Cardiac muscle cell (in vitro differentiated cells and primary cell): Measurements from ENCODE around the gene TNFRSF19. TPM values are rescaled to one million over a fixed set of nuclear protein-coding genes. Genes with fewer than 3 reads are reported as not detected.

Experiments used
- DNase-seq, 2 donors: peaks; one replicate each; pipeline versions ENCODE4 v3.0.0 to v3.0.0-alpha.2; 2010 to 2017; ENCODE audit warnings: low read depth in 1 of 2, low spot score in 1 of 2
- H3K27ac ChIP-seq: fragments of 200-600 bp; sonication (generic); 2 replicates; pipeline ENCODE4 v1.5.1; 2016
- H3K27me3 ChIP-seq: fragments of 200-600 bp; sonication (generic); 2 replicates; pipeline ENCODE4 v1.6.0; 2016; ENCODE audit warnings: control low read depth
- H3K36me3 ChIP-seq: fragments of 200-600 bp; sonication (generic); 2 replicates; pipeline ENCODE4 v1.5.1; 2016; ENCODE audit warnings: control low read depth
- H3K4me1 ChIP-seq: fragments of 200-600 bp; sonication (generic); 2 replicates; pipeline ENCODE4 v1.8.1; 2017; ENCODE audit warnings: low read depth, mild to moderate bottlenecking, mixed run types
- H3K4me3 ChIP-seq: fragments of 200-600 bp; sonication (generic); 2 replicates; pipeline ENCODE4 v1.5.1; 2016; ENCODE audit warnings: mild to moderate bottlenecking
- H3K9me3 ChIP-seq: fragments of 200-600 bp; sonication (generic); 2 replicates; pipeline ENCODE4 v1.5.1; 2017; ENCODE audit warnings: low read depth, mild to moderate bottlenecking, control low read depth
- CTCF ChIP-seq: IDR thresholded peaks from 2 replicates; pipeline ENCODE4 v1.5.1; 2012; ENCODE audit warnings: low read depth, mild to moderate bottlenecking, low read length
- polyA plus RNA-seq: library from polyadenylated mRNA; unstranded; fragments of >200 nt; fragmentation: Nextera tagmentation; extraction: Ambion mirVana; gene quantifications from 2 replicates; pipeline ENCODE4 v1.2.1, GENCODE V29; 2016
- total RNA-seq: library from RNA; depleted of rRNA; stranded (reverse); fragments of >200 nt; gene quantifications from 2 replicates; pipeline ENCODE4 v1.2.3, GENCODE V29; 2016

Gene TNFRSF19
- total and polyA plus RNA-seq, 2 experiments from 2014 or later: 91.3 to 139 TPM

GRCh38 chr13:23687614-23688013 lies 117.4 kb downstream of the TNFRSF19 start:
- Histone ChIP-seq H3K9me3 (no peaks in the 10 kb centered on the region), H3K27ac (no peak overlapping the region), H3K4me3 (no peak overlapping the region), H3K4me1 (no peaks in the 10 kb centered on the region), H3K36me3 (no peaks in the 10 kb centered on the region), H3K27me3 (no peaks in the 10 kb centered on the region)
- no peak for TF ChIP-seq CTCF
- DNase-seq: no peak

- Histone ChIP-seq H3K27me3 (no peaks in the 10 kb centered on the region), H3K4me3 (no peak overlapping the region), H3K4me1 (no peaks in the 10 kb centered on the region), H3K27ac (no peak overlapping the region), H3K9me3 (no peaks in the 10 kb centered on the region), H3K36me3 (no peaks in the 10 kb centered on the region)
- no peak for TF ChIP-seq CTCF
- DNase-seq: no peak
Measured at GRCh38 chr13:23688336-23688735, 118.1 kb downstream of the TNFRSF19 start.

- no peaks in the 10 kb centered on the region for H3K9me3 ChIP-seq
- H3K4me1 ChIP-seq: no peaks in the 10 kb centered on the region
- H3K36me3 ChIP-seq: no peaks in the 10 kb centered on the region
- H3K27ac ChIP-seq: no peak overlapping the region
- no peak for DNase-seq
- no peak overlapping the region for H3K4me3 ChIP-seq
- no peak for TF ChIP-seq CTCF
- no peaks in the 10 kb centered on the region for H3K27me3 ChIP-seq
Measured at GRCh38 chr13:23690668-23691067, 120.5 kb downstream of the TNFRSF19 start.

- no peak for TF ChIP-seq CTCF
- H3K4me1 ChIP-seq: no peaks in the 10 kb centered on the region
- H3K4me3 ChIP-seq: no peak overlapping the region
- no peaks in the 10 kb centered on the region for H3K9me3 ChIP-seq
- no peak for DNase-seq
- no peaks in the 10 kb centered on the region for H3K27me3 ChIP-seq
- H3K36me3 ChIP-seq: no peaks in the 10 kb centered on the region
- no peak overlapping the region for H3K27ac ChIP-seq
Measured at GRCh38 chr13:23692816-23693215, 122.6 kb downstream of the TNFRSF19 start.

- no peak for TF ChIP-seq CTCF
Measured at GRCh38 chr13:23695196-23695595, 125.0 kb downstream of the TNFRSF19 start.

More at GRCh38 chr13:23695196-23695595, 125.0 kb downstream of the TNFRSF19 start:
- Histone ChIP-seq H3K9me3 (no peaks in the 10 kb centered on the region), H3K27ac (no peak overlapping the region), H3K4me3 (no peak overlapping the region), H3K36me3 (no peaks in the 10 kb centered on the region), H3K4me1 (no peaks in the 10 kb centered on the region), H3K27me3 (no peaks in the 10 kb centered on the region)
- no peak for DNase-seq
